CD4-positive, alpha-beta T cell treated with Interleukin-12 subunit alpha and Interleukin-12 subunit beta, for 1 hour (primary cell): ENCODE measurements around the gene CIB4.

Experiments
- DNase-seq: peaks from one replicate; pipeline ENCODE4 v3.0.0-alpha.2; 2020

The CIB4 gene

GRCh38 chr2:26605195-26605998 is 35.8 kb downstream of the CIB4 start:
- peak; percentile 37 for DNase-seq

GRCh38 chr2:26602575-26602974 is 38.6 kb downstream of the CIB4 start:
- DNase-seq = no peak

GRCh38 chr2:26599387-26599786 is 41.8 kb downstream of the CIB4 start:
- DNase-seq = no peak

- no peak for DNase-seq
Measured at GRCh38 chr2:26598996-26599373, 42.2 kb downstream of the CIB4 start.

- no peak for DNase-seq
Measured at GRCh38 chr2:26598336-26598995, 42.7 kb downstream of the CIB4 start.

GRCh38 chr2:26597197-26597596 is 44.0 kb downstream of the CIB4 start:
- DNase-seq = no peak

GRCh38 chr2:26595146-26595545 is 46.0 kb downstream of the CIB4 start:
- no peak for DNase-seq

GRCh38 chr2:26591619-26592505 is 49.3 kb downstream of the CIB4 start:
- DNase-seq = no peak

GRCh38 chr2:26590980-26591618 is 50.1 kb downstream of the CIB4 start:
- DNase-seq = no peak

GRCh38 chr2:26590508-26590907 is 50.7 kb downstream of the CIB4 start:
- DNase-seq = no peak

GRCh38 chr2:26588576-26588975 is 52.6 kb downstream of the CIB4 start:
- DNase-seq = no peak

GRCh38 chr2:26587994-26588393 is 53.2 kb downstream of the CIB4 start:
- DNase-seq = no peak

- no peak for DNase-seq
Measured at GRCh38 chr2:26585966-26586365, 55.2 kb downstream of the CIB4 start.

- no peak for DNase-seq
Measured at GRCh38 chr2:26585100-26585499, 56.1 kb downstream of the CIB4 start.

GRCh38 chr2:26584656-26585055 is 56.5 kb downstream of the CIB4 start:
- no peak for DNase-seq

GRCh38 chr2:26584191-26584590 is 57.0 kb downstream of the CIB4 start:
- no peak for DNase-seq

GRCh38 chr2:26583381-26583911 is 57.7 kb downstream of the CIB4 start:
- DNase-seq = no peak

- DNase-seq = no peak
Measured at GRCh38 chr2:26582890-26583289, 58.3 kb downstream of the CIB4 start.

GRCh38 chr2:26581991-26582842 is 58.9 kb downstream of the CIB4 start:
- DNase-seq = no peak

- DNase-seq = no peak
Measured at GRCh38 chr2:26581266-26581990, 59.7 kb downstream of the CIB4 start.

- DNase-seq = no peak
Measured at GRCh38 chr2:26580751-26581150, 60.4 kb downstream of the CIB4 start.
